Prostate gland (tissue), 2 donors: Measurements from ENCODE around the gene SYVN1. TPM values are rescaled to one million over a fixed set of nuclear protein-coding genes. Genes with fewer than 3 reads are reported as not detected.

ENCODE experiments used
- DNase-seq: peaks from one replicate; pipeline ENCODE4 v3.0.0-alpha.2; 2019; ENCODE audit warnings: low spot score
- H3K27ac ChIP-seq, 2 donors: fragments of 200-600 bp; sonication (generic); 2 replicates each; pipeline ENCODE4 v1.5.1; 2017 to 2019
- H3K27me3 ChIP-seq: fragments of 200-600 bp; sonication (generic); replicated peaks from 2 replicates; pipeline ENCODE4 v1.5.1; 2019; ENCODE audit not compliant: insufficient read depth
- H3K36me3 ChIP-seq, 2 donors: fragments of 200-600 bp; sonication (generic); 1 replicate in 1 of 2; 2 replicates in 1 of 2; pipeline versions ENCODE4 v1.5.1 to v1.8.1; 2017 to 2019
- H3K4me1 ChIP-seq: fragments of 200-600 bp; sonication (generic); replicated peaks from 2 replicates; pipeline ENCODE4 v1.5.1; 2019
- H3K4me3 ChIP-seq, 2 donors: fragments of 200-600 bp; sonication (generic); 2 replicates each; pipeline ENCODE4 v1.5.1; 2017 to 2019
- H3K9me3 ChIP-seq: fragments of 200-600 bp; sonication (generic); 2 replicates; pipeline ENCODE4 v1.5.1; 2017
- CTCF ChIP-seq, 4 experiments: fragments of 200-600 bp in 2 of 4; fragments of 450-650 bp in 2 of 4; sonication (generic) in 2 of 4; IDR thresholded peaks; 1 replicate in 3 of 4; 2 replicates in 1 of 4; pipeline ENCODE4 v1.5.1; 2016 to 2019; ENCODE audit warnings: antibody characterized with exemption in 4 of 4, mild to moderate bottlenecking in 2 of 4, moderate library complexity in 2 of 4
- POLR2A ChIP-seq: fragments of 450-650 bp; IDR thresholded peaks from one replicate; pipeline ENCODE4 v1.6.1; 2016; ENCODE audit warnings: antibody characterized with exemption, mild to moderate bottlenecking
- POLR2AphosphoS5 ChIP-seq: sonication (generic); formaldehyde crosslinking; IDR thresholded peaks from one replicate; pipeline ENCODE4 v1.6.1; 2017; ENCODE audit warnings: antibody characterized with exemption
- WGBS: methylation state at CpG from one replicate; pipeline ENCODE4 v1.1.5; 2018; 5-methylcytosine and 5-hydroxymethylcytosine counted together
- intact Hi-C: fragments of 100-400 bp; cut with DNase I; formaldehyde crosslinking; loops from one replicate; pipeline ENCODE4 v1.14.2; 2022
- total RNA-seq, 2 donors: library from RNA; depleted of rRNA; stranded (reverse); fragments of >200 nt; gene quantifications; one replicate each; pipeline ENCODE4 v1.1.0, GENCODE V29; 2016

SYVN1 gene
- total RNA-seq, 2 donors from 2014 or later = 89.7 to 108 TPM

GRCh38 chr11:65159012-65159411, 24.7 kb upstream of the SYVN1 start:
- 74% methylated on average over 5 of the region's 5 CpGs for WGBS
- Histone ChIP-seq H3K27ac (no peak overlapping the region), H3K36me3 (no peaks in the 10 kb centered on the region), H3K4me1 (no peaks in the 10 kb centered on the region), H3K4me3 (no peak overlapping the region), H3K9me3 (no peaks in the 10 kb centered on the region), H3K27me3 (no peaks in the 10 kb centered on the region)
- no peak for DNase-seq
- intact Hi-C loops = no loop called here
- TF ChIP-seq POLR2AphosphoS5 (no peak), CTCF (IDR thresholded peaks at IDR 0.05) (no peak), POLR2A (no peak)

GRCh38 chr11:65157336-65157735, 23.0 kb upstream of the SYVN1 start:
- WGBS = 83% methylated on average over 3 of the region's 3 CpGs
- Histone ChIP-seq H3K4me1 (no peaks in the 10 kb centered on the region), H3K4me3 (no peak overlapping the region), H3K9me3 (no peaks in the 10 kb centered on the region), H3K27me3 (no peaks in the 10 kb centered on the region), H3K36me3 (no peaks in the 10 kb centered on the region), H3K27ac (no peak overlapping the region)
- intact Hi-C loops = no loop called here
- no peak for DNase-seq
- TF ChIP-seq POLR2A = no peak
- TF ChIP-seq CTCF (IDR thresholded peaks at IDR 0.05) = no peak

DNA sequence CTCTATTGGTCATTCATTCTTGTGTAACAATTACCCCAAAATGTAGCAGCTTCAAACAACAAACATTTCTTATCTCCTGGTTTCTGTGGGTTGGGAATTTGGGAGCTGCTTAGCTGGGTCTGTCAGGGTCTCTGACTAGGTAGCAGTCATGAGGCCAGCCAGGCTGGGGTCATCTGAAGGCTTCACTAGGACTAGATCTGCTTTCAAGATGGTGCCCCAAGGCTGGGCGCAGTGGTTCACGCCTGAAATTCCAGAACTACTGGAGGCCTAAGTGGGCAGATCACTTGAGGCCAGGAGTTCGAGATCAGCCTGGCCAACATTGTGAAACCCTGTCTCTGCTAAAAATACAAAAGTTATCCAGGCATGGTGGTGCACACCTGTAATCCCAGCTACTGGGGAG, 22.6 kb upstream of the SYVN1 start:
- no peaks in the 10 kb centered on the region for H3K27me3 ChIP-seq
- no peak for DNase-seq
- TF ChIP-seq POLR2AphosphoS5 (no peak), CTCF (IDR thresholded peaks at IDR 0.05) (no peak), POLR2A (no peak)
- intact Hi-C loops = no loop called here
- WGBS = 93% methylated on average over 3 of the region's 3 CpGs
- H3K4me1 ChIP-seq = no peaks in the 10 kb centered on the region
- no peak overlapping the region for H3K4me3 ChIP-seq
- no peaks in the 10 kb centered on the region for H3K9me3 ChIP-seq
- no peaks in the 10 kb centered on the region for H3K36me3 ChIP-seq
- no peak overlapping the region for H3K27ac ChIP-seq

GRCh38 chr11:65156256-65156655, 21.9 kb upstream of the SYVN1 start:
- no peaks in the 10 kb centered on the region for H3K4me1 ChIP-seq
- no peaks in the 10 kb centered on the region for H3K27me3 ChIP-seq
- TF ChIP-seq POLR2A = no peak
- TF ChIP-seq POLR2AphosphoS5 = no peak
- TF ChIP-seq CTCF (IDR thresholded peaks at IDR 0.05) = no peak
- WGBS = 95% methylated on average over 3 of the region's 3 CpGs
- H3K9me3 ChIP-seq = no peaks in the 10 kb centered on the region
- intact Hi-C loops = no loop called here
- DNase-seq = no peak
- H3K36me3 ChIP-seq = no peaks in the 10 kb centered on the region
- H3K27ac ChIP-seq = no peak overlapping the region
- no peak overlapping the region for H3K4me3 ChIP-seq

DNA sequence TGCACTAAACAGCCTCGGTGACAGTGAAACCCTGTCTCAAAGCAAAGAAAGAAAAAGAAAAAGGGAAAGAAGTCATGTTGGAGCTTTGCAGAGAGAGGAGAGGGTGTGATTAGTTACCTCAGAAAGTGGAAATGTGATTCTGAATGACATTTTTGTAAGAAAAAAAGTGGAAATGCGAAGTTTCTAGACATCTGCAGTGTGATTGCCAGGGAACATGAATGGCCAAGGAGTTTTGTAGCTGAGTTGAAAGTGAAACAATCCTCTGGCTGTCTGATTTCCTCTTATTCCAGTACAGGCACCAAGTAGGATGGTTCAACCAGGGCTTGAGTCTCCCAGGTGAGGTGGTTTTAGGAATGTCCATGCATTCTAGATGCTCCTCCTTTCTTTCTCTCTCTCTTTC, 17.8 kb upstream of the SYVN1 start:
- intact Hi-C loops = no loop called here
- TF ChIP-seq POLR2A = no peak
- no peak for TF ChIP-seq CTCF (IDR thresholded peaks at IDR 0.05)
- no peak for TF ChIP-seq POLR2AphosphoS5
- no peaks in the 10 kb centered on the region for H3K4me1 ChIP-seq
- H3K36me3 ChIP-seq = no peaks in the 10 kb centered on the region
- H3K27me3 ChIP-seq = no peaks in the 10 kb centered on the region
- DNase-seq = no peak
- H3K9me3 ChIP-seq = no peaks in the 10 kb centered on the region
- WGBS = 84% methylated on average over 2 of the region's 2 CpGs
- H3K4me3 ChIP-seq = no peak overlapping the region
- no peak overlapping the region for H3K27ac ChIP-seq
